Hematopoietic multipotent progenitor cell (in vitro differentiated cells): ENCODE results near the gene UBE4B. TPM values are rescaled to one million over a fixed set of nuclear protein-coding genes. Genes with fewer than 3 reads are reported as not detected.
"Not testable (repeated sequence)": the region's sequence is repeated elsewhere in the genome, so short reads cannot be mapped to it uniquely, and the experiment has no call there.

Experiments used
- DNase-seq, 3 donors: peaks; one replicate each; pipeline ENCODE4 v3.0.0-alpha.2; 2011 to 2015; ENCODE audit warnings: low read depth in 2 of 3, low spot score in 2 of 3
- total RNA-seq: library from RNA; depleted of rRNA; stranded (reverse); fragments of >200 nt; gene quantifications from one replicate; pipeline ENCODE4 v1.2.3, GENCODE V29; 2012

UBE4B gene
- total RNA-seq, result 38.5 TPM

GRCh38 chr1:10032590-10033358 lies at the start of gene UBE4B:
Gene UBE4B, plus strand, starts transcription at chr1:10032958. Its CDS starts 713 bp downstream, at chr1:10033671.
- peak; percentile 99 for DNase-seq

DNA sequence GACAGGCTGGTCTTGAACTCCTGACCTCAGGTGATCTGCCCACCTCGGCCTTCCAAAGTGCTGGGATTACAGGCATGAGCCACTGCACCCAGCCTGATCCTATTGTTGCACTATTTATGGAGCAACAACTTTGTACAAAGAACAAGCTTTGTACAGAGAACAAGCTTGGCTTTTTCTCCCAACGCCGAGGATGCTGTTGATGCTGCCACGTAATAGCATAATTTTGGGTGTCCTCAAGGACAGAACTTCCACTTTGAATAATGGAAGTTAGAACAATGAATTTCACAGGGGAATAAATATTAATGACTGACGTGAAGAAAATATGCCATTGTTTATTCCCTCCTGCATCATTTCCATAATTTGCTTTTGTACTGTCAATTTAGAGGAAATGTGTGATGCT lies 48.5 kb upstream of the UBE4B start:
- DNase-seq, result no peak

GRCh38 chr1:9985001-9985400 lies 47.8 kb upstream of the UBE4B start:
- DNase-seq, result no peak

DNA sequence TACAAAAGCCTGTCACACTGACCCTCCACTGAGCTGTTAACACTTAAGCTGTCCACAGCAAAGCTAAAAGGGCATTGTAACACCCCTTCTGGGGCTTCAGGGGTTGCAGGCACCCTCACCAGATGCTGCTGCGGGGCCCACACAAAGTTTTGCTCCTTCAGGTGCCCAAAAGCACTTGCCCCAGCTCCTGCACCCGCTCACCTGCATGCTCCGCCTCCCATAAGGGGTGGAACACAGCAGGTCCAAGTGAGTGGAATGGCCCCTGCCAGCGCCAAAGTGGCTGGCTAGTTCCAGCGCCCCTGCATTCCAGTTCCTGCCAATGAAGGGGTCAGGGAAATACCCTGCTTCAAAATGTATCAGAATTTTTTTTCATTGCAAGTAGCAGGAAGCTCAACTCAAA lies 43.0 kb upstream of the UBE4B start:
- DNase-seq, result no peak

DNA sequence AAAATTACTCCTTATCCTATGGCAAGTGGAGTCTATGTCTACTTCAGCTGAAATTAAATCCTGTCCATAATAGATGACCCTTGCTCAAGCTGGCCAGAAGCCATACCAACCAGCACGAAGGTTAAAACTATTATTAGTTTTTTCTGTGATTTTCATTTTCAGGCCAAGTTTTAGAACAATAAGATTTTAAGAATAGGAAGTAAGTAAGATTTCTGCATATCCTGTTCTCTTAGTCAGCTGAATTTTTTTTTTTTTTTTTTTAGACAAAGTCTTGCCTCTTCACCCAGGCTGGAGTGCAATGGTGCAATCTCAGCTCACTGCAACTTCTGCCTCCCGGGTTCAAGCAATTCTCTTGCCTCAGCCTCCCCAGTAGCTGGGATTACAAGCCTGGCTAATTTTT lies 41.8 kb upstream of the UBE4B start:
- DNase-seq, result peak in 1 of 3 donors; percentile 13

DNA sequence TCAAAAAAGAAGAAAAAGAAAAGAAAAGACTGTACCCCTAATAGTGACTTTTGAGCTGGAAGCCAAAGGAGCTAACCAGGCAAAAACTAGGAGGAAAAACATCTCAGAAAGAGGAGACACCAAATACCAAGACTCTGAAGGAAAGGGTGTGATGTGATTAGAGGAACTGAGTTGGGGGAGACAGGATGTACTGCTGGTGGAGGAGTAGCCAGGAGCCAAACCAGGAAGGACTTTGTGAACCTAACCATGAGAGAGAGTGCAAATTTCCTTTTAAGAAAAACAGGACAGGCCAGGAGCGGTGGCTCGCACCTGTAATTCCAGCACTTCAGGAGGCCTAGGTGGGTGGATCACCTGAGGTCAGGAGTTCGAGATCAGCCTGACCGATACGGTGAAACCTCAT lies 39.8 kb upstream of the UBE4B start:
- DNase-seq, result no peak

- DNase-seq, result no peak
Measured at GRCh38 chr1:9993561-9994075, 39.1 kb upstream of the UBE4B start.

DNA sequence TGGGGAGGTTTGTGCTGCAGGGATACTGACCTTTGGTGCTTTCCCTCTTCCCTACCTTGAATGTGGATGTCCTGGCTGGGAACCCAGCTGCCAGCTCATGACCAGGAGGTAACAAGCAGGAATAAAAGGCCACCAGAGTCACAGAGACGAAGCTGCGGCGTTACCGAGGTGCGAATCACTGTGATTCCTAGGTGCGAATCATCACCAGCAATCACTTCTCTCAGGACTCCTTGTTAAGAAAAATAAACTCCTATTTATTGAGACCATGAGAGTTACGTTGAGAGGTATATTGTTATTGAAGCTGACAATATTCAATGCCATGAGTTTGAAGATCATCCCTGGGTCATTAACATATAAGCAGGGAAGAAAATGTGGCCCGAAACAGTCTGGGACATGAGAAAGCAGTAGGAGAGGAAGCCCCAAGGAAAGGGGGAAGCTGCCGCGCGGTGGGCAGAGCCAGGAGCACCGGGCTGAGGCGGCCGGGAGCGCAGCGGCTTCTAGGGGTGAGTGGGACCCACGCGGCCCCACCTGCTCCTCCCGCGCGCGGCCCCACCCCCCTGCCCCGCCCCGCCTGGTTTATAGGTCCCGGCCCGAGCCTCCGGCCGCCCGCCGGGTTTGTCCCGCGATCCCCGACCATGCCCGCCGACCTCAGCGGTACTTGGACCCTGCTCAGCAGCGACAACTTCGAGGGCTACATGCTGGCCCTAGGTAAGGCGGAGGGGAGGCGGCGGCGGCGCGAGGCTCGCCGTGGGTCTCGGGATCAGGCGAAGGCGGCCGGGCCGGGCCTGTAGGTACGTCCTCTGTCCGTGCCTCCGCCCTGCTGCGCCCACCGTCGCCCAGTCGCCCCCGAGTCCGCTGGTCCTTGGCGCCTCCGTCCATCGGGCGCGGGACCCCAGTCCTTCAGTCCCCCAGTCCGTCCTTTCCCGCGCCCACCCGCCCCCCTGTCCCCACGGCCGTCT lies 35.9 kb upstream of the UBE4B start, which contains the start of gene RBP7:
Gene RBP7 (plus strand): TSS at position 605 of the 959 bp plus-strand sequence. CDS start 31 bp downstream, at position 636.
- peak in 2 of 3 donors; percentile 20 to 31 for DNase-seq

DNA sequence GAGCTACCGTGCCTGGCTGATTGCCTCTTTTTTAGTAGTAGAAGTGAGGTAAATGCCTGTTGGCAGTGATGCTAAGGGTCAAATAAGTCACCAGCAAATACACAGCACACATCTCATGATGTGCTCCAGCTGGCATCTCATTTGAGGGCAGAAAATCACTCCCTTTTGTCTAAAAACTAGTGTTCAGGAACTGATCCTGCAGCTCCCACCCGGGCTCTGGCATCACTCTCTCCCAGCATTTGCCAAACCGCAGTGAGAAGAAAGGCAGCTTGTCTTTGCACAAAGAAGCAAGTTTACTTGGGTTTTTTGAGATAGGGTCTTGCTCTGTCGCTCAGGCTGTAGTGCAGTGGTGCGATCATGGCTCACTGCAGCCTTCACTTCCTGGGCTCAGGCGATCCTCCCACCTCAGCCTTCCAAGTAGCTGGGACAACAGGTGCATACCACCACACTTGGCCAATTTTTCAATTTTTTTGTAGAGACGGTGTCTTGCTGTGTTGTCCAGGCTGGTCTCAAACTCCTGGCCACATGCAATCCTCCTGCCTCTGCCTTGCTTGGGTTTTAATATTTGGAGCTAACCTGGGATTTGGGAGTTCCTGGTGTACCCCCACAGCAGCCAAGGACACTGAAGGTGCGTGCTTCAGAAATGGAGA lies 31.6 kb upstream of the UBE4B start:
- no peak for DNase-seq

DNA sequence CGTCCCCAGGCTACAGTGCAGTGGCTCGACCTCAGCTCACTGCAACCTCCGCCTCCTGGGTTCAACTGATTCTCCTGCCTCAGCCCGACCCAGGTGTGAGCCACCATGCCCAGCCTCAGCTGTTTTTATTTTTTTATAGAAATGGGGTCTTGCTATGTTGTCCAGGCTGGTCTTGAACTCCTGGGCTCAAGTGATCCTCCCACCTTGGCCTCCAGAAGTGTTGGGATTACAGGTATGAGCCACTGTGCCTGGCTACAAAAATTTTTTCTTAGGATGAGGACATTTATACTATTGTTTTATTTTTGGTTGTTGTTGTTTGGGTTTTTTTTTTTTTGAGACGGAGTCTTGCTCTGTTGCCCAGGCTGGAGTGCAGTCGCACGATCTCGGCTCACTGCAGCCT lies 27.5 kb upstream of the UBE4B start:
- DNase-seq, result not testable (repeated sequence)

DNA sequence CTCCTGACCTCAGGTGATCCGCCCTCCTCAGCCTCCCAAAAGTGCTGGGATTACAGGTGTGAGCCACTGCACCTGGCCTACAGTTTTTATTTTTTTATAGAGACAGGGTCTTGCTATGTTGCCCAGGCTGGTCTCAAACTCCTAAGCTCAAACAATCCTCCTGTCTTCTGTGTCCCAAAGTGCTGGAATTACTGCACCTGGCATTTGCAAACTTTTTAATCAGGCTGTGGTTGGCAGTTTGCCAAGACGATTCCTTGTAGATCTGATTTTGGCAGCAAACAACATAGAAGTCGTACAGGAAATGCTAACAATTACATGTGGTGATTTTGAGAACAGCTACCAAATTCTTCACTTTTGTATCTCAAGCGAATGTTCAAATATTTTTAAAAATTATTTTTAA lies 25.6 kb upstream of the UBE4B start:
- no peak for DNase-seq

GRCh38 chr1:10014016-10014415 lies 18.7 kb upstream of the UBE4B start:
- DNase-seq, result no peak

GRCh38 chr1:10019561-10019960 lies 13.2 kb upstream of the UBE4B start:
- DNase-seq, result no peak

- DNase-seq, result no peak
Measured at GRCh38 chr1:10020086-10020485, 12.7 kb upstream of the UBE4B start.

GRCh38 chr1:10020678-10021077 lies 12.1 kb upstream of the UBE4B start:
- DNase-seq, result not testable (repeated sequence)

DNA sequence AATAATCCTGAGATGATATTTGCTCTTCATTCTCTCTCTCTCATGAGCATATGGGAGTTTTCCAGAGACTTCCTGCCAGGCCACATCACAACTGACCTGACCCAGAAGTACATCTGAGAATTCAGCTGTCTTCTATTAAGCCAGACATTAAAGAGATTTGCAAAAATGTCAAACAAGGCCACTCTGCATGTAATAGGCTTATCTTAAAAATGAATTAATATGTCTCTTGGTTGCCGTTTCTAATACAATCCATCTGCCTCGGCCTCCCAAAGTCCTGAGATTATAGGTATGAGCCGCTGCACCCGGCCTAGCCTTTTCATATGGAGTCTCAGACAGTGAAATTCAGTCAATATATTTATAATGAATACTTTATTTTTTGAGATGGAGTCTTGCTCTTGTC lies 10.8 kb upstream of the UBE4B start:
- not testable (repeated sequence) for DNase-seq

DNA sequence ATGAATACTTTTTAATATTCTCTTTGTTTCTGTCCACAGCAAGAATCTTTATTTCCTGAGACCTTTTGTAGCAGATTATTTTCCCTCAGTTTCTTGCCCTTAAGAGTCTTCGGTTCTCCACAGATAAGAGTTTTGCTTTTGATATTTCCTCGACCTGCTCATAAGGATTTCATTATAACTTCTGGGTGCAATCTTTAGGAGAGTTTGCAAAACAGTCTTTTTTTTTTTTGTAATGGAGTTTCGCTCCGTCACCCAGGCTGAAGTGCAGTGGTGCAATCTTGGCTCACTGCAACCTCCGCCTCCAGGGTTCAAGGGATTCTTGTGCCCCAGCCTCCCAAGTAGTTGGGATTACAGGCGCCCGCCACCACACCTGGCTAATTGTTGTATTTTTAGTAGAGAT lies 10.1 kb upstream of the UBE4B start:
- DNase-seq, result no peak

DNA sequence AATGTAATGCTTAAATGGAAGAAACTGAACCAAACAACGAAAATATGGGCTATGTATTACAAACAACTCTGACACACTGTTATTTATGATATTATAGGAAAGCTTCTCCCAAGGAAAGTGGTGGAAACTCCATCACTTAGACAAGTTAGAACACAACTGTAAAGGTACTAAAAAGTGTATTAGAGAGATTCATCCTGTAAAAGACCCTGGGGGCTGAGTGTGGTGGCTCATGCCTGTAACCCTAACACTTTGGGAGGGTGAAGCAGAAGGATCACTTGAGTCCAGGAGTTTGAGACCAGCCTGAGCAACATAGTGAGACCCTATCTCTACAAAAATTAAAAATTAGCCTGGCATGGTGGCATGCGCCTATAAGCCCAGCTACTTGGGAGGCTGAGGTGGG lies 7.4 kb upstream of the UBE4B start:
- no peak for DNase-seq

DNA sequence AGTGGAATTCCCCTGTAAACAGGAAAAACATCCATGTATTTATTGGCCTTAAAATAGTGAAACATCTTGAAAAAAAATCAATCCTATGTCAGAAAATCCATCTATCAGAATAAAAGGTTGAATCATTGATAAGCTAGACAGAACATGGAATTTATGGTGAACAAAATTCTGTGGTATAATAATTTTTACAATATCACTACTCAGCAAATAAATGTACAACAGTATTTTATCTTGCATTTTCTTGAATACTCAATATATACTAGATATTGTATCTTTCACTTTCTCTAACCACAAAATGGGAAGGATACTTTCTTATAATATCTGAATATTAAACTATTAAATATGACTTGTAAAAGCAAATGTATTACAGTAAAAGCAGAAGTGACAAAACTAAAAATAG lies 5.7 kb upstream of the UBE4B start:
- DNase-seq, result no peak

DNA sequence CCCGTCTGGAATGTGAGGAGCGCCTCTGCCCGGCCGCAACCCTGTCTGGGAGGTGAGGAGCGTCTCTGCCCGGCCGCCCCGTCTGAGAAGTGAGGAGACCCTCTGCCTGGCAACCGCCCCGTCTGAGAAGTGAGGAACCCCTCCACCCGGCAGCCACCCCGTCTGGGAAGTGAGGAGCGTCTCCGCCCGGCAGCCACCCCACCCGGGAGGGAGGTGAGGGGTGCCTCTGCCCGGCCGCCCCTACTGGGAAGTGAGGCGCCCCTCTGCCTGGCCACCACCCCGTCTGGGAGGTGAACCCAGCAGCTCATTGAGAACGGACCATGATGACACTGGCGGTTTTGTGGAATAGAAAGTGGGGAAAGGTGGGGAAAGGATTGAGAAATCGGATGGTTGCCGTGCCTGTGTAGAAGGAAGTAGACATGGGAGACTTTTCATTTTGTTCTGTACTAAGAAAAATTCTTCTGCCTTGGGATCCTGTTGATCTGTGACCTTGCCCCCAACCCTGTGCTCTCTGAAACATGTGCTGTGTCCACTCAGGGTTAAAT lies 3.7 kb upstream of the UBE4B start:
- not testable (repeated sequence) for DNase-seq

- DNase-seq, result no peak
Measured at GRCh38 chr1:10031461-10031860, 1.3 kb upstream of the UBE4B start.
